Karpas-422 (cell line): ENCODE results near the gene NUP62CL. TPM values are rescaled to one million over a fixed set of nuclear protein-coding genes. Genes with fewer than 3 reads are reported as not detected.

Source experiments
- DNase-seq: peaks from one replicate; pipeline ENCODE4 v3.0.0-alpha.2; 2015
- H2AFZ ChIP-seq: fragments of 200-600 bp; sonication (generic); 2 replicates; pipeline ENCODE4 v1.6.1; 2014; ENCODE audit warnings: antibody characterized with exemption, low read length, mixed read lengths
- H3K27ac ChIP-seq: fragments of 200-600 bp; sonication (generic); 2 replicates; pipeline ENCODE4 v1.5.1; 2014; ENCODE audit warnings: mild to moderate bottlenecking, low read length, moderate library complexity
- H3K27me3 ChIP-seq: fragments of 200-600 bp; sonication (generic); 2 replicates; pipeline ENCODE4 v1.6.1; 2014; ENCODE audit warnings: low read length, mixed read lengths
- H3K36me3 ChIP-seq: fragments of 200-600 bp; sonication (generic); 2 replicates; pipeline ENCODE4 v1.6.1; 2014; ENCODE audit warnings: low read length, mixed read lengths; ENCODE audit not compliant: insufficient read depth
- H3K4me1 ChIP-seq: fragments of 200-600 bp; sonication (generic); 2 replicates; pipeline ENCODE4 v1.6.1; 2014; ENCODE audit warnings: mild to moderate bottlenecking, low read length, mixed read lengths
- H3K4me2 ChIP-seq: fragments of 200-600 bp; sonication (generic); 2 replicates; pipeline ENCODE4 v1.6.1; 2014; ENCODE audit warnings: low read length, low read depth, mild to moderate bottlenecking; ENCODE audit not compliant: poor library complexity, severe bottlenecking
- H3K4me3 ChIP-seq: fragments of 200-600 bp; sonication (generic); 2 replicates; pipeline ENCODE4 v1.5.1; 2014; ENCODE audit warnings: mild to moderate bottlenecking, antibody characterized with exemption, low read length, mixed read lengths
- H3K79me2 ChIP-seq: fragments of 200-600 bp; sonication (generic); 2 replicates; pipeline ENCODE4 v1.6.1; 2014; ENCODE audit warnings: mild to moderate bottlenecking, low read length, mixed read lengths
- H3K9ac ChIP-seq: fragments of 200-600 bp; sonication (generic); 2 replicates; pipeline ENCODE4 v1.6.0; 2014; ENCODE audit warnings: low read length
- H3K9me2 ChIP-seq: fragments of 200-600 bp; sonication (generic), shearing (Covaris generic); replicated peaks from 2 replicates; pipeline ENCODE4 v1.6.0; 2014; ENCODE audit warnings: mild to moderate bottlenecking, low read length, moderate library complexity; ENCODE audit not compliant: insufficient read depth
- H3K9me3 ChIP-seq: fragments of 300-700, 200-600 bp; sonication (generic); 2 replicates; pipeline ENCODE4 v1.6.1; 2014; ENCODE audit warnings: low read length, mixed read lengths
- H4K20me1 ChIP-seq: fragments of 200-600 bp; sonication (generic); 2 replicates; pipeline ENCODE4 v1.6.1; 2014; ENCODE audit warnings: mild to moderate bottlenecking, antibody characterized with exemption, low read length, low read depth; ENCODE audit not compliant: insufficient read depth
- small RNA-seq: library from RNA; depleted of rRNA; stranded (forward); fragments of <200 nt; gene quantifications from one replicate; pipeline ENCODE3, GENCODE V24; 2014
- total RNA-seq: library from RNA; depleted of rRNA; stranded (reverse); fragments of >200 nt; shearing (Covaris generic); gene quantifications from 2 replicates; pipeline ENCODE4 v1.2.3, GENCODE V29; 2014; ENCODE audit warnings: low replicate concordance; rRNA removed

The NUP62CL gene
- total RNA-seq, 1 experiment from 2014 or later = 21.2 TPM

GRCh38 chrX:107119283-107119682, 87.0 kb downstream of the NUP62CL start:
- Histone ChIP-seq H3K27me3 (no peaks in the 10 kb centered on the region), H3K9me2 (no peaks in the 10 kb centered on the region), H3K36me3 (peaks cover 5% of the 10 kb centered on the region; the same call in 1 of the 2 replicates), H3K9ac (peak overlapping the region; percentile 70), H2AFZ (no peak overlapping the region), H3K27ac (no peak overlapping the region), H3K9me3 (no peaks in the 10 kb centered on the region), H3K4me3 (peak overlapping the region; percentile 64), H4K20me1 (no peaks in the 10 kb centered on the region), H3K4me2 (peak overlapping the region; percentile 61), H3K79me2 (peaks cover 19% of the 10 kb centered on the region), H3K4me1 (peaks cover 17% of the 10 kb centered on the region)
- no peak for DNase-seq

- H3K36me3 ChIP-seq = peaks cover 9% of the 10 kb centered on the region; the same call in 1 of the 2 replicates
- H3K4me2 ChIP-seq = peak within 1 kb of the TSS; percentile 61
- peaks cover 20% of the 10 kb centered on the region for H3K4me1 ChIP-seq
- peaks cover 19% of the 10 kb centered on the region for H3K79me2 ChIP-seq
- H4K20me1 ChIP-seq = no peaks in the 10 kb centered on the region
- DNase-seq = peak; percentile 90
- H3K9me2 ChIP-seq = no peaks in the 10 kb centered on the region
- H2AFZ ChIP-seq = no peak within 1 kb of the TSS
- peak within 1 kb of the TSS; percentile 70 for H3K9ac ChIP-seq
- H3K27ac ChIP-seq = 0 out of 2 replicates have a peak within 1 kb of the TSS, but pooled peaks have one; percentile 1
- H3K27me3 ChIP-seq = no peaks in the 10 kb centered on the region
- H3K9me3 ChIP-seq = no peaks in the 10 kb centered on the region
- H3K4me3 ChIP-seq = peak within 1 kb of the TSS; percentile 64
These were observed 87.7 kb downstream of the NUP62CL start, which contains the start of gene RBM41 for GRCh38 chrX:107118322-107119147. RBM41 (minus strand) TSS chrX:107118822; CDS start chrX:107118773, 49 bp downstream.

- Histone ChIP-seq H3K4me2 (peak overlapping the region; percentile 61), H3K27ac (0 out of 2 replicates have a peak overlapping the region, but pooled peaks have one; percentile 1), H3K9ac (peak overlapping the region; percentile 70), H4K20me1 (no peaks in the 10 kb centered on the region), H3K79me2 (peaks cover 19% of the 10 kb centered on the region), H3K36me3 (peaks cover 15% of the 10 kb centered on the region), H3K4me1 (peaks cover 21% of the 10 kb centered on the region), H3K27me3 (no peaks in the 10 kb centered on the region), H3K9me2 (no peaks in the 10 kb centered on the region), H2AFZ (no peak overlapping the region), H3K4me3 (peak overlapping the region; percentile 64), H3K9me3 (no peaks in the 10 kb centered on the region)
- peak; percentile 66 for DNase-seq
These were observed 88.3 kb downstream of the NUP62CL start for GRCh38 chrX:107117993-107118321.

DNA sequence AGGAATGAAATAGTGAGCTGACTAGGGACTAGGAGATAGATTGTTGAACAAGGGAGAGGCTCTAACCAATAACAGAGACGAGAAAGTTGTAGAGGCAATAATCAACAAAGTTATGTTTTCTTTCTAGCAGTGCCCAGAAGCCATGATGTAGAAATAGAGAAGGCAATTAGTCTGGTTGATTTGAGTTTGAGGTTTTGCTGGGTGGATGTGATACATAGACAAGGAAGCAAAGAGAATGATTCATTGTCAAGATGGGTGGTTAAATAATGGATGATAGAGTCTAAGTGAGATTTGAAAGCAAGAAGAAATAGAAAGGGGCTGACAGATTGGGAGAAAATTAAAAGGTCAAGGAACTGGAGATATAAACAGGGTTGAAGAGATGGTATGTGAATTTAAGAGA, 98.8 kb downstream of the NUP62CL start:
- no peak overlapping the region for H3K4me2 ChIP-seq
- no peak overlapping the region for H2AFZ ChIP-seq
- no peak for DNase-seq
- H4K20me1 ChIP-seq = no peaks in the 10 kb centered on the region
- H3K36me3 ChIP-seq = peaks cover 39% of the 10 kb centered on the region
- H3K27me3 ChIP-seq = no peaks in the 10 kb centered on the region
- no peaks in the 10 kb centered on the region for H3K9me3 ChIP-seq
- H3K4me3 ChIP-seq = no peak overlapping the region
- H3K27ac ChIP-seq = no peak overlapping the region
- H3K9me2 ChIP-seq = no peaks in the 10 kb centered on the region
- no peak overlapping the region for H3K9ac ChIP-seq
- no peaks in the 10 kb centered on the region for H3K4me1 ChIP-seq
- H3K79me2 ChIP-seq = peaks cover 29% of the 10 kb centered on the region

- peaks cover 27% of the 10 kb centered on the region for H3K79me2 ChIP-seq
- H3K27me3 ChIP-seq = no peaks in the 10 kb centered on the region
These were observed 103.3 kb downstream of the NUP62CL start for GRCh38 chrX:107102980-107103379.

GRCh38 chrX:107076158-107076557, 130.1 kb downstream of the NUP62CL start:
- no peak overlapping the region for H2AFZ ChIP-seq
- H3K4me3 ChIP-seq = no peak overlapping the region
- H3K9me2 ChIP-seq = no peaks in the 10 kb centered on the region
- no peak for DNase-seq
- no peak overlapping the region for H3K27ac ChIP-seq
- no peaks in the 10 kb centered on the region for H3K36me3 ChIP-seq
- H4K20me1 ChIP-seq = no peaks in the 10 kb centered on the region
- no peak overlapping the region for H3K4me2 ChIP-seq
- 0 out of 2 replicates have a peak, but pooled peaks cover 7% of the 10 kb centered on the region for H3K79me2 ChIP-seq
- H3K4me1 ChIP-seq = no peaks in the 10 kb centered on the region
- H3K9me3 ChIP-seq = no peaks in the 10 kb centered on the region
- no peaks in the 10 kb centered on the region for H3K27me3 ChIP-seq
- no peak overlapping the region for H3K9ac ChIP-seq

More at GRCh38 chrX:107102980-107103379, 103.3 kb downstream of the NUP62CL start:
- H3K36me3 ChIP-seq = peaks cover 16% of the 10 kb centered on the region
- no peak overlapping the region for H3K4me2 ChIP-seq
- H2AFZ ChIP-seq = no peak overlapping the region
- no peaks in the 10 kb centered on the region for H3K4me1 ChIP-seq
- no peak overlapping the region for H3K4me3 ChIP-seq
- H3K9me2 ChIP-seq = no peaks in the 10 kb centered on the region
- no peaks in the 10 kb centered on the region for H4K20me1 ChIP-seq
- no peak overlapping the region for H3K27ac ChIP-seq
- H3K9ac ChIP-seq = no peak overlapping the region
- H3K9me3 ChIP-seq = no peaks in the 10 kb centered on the region
- DNase-seq = no peak

Small RNAs within 50 kb of the gene (small RNA-seq; reads per million reads assigned to genes)
- not detected for gene RF00019

Other genes with a start within 250 kb of the NUP62CL start
- 11.5 and 11.9 TPM in 2 replicates for gene MORC4, start 206.2 kb downstream of the NUP62CL start, total RNA-seq
- 15.6 and 22.0 TPM in 2 replicates for gene RBM41, start 87.6 kb downstream of the NUP62CL start, total RNA-seq
- gene DNAAF6, start 178 bp upstream of the NUP62CL start, total RNA-seq = not detected in 2 replicates
- gene FRMPD3, start 243.2 kb upstream of the NUP62CL start, total RNA-seq = 3.9 and 6.4 TPM in 2 replicates